CD4-positive, alpha-beta T cell (primary cell): ENCODE measurements around the gene FKBP5. TPM values are rescaled to one million over a fixed set of nuclear protein-coding genes. Genes with fewer than 3 reads are reported as not detected.
A peak's percentile ranks its signal among the peaks of the same experiment; 100 is the strongest.

Source experiments
- ATAC-seq: fragments of 200-7000 bp; cut with Tn5 transposase; one replicate; pipeline ENCODE4 v1.10.0; 2022; ENCODE audit warnings: mild to moderate bottlenecking; ENCODE audit not compliant: poor library complexity
- CTCF ChIA-PET: fragments of 350-600 bp; sonication (Branson Sonifier 250); formaldehyde crosslinking; loops from one replicate; lab custom pipeline; 2021; ENCODE audit warnings: antibody characterized with exemption, inconsistent platforms; lab: Charles Lee
- POLR2A ChIA-PET: fragments of 350-600 bp; sonication (Branson Sonifier 250); formaldehyde crosslinking; loops from one replicate; lab custom pipeline; 2021; ENCODE audit warnings: antibody characterized with exemption, inconsistent platforms; lab: Charles Lee
- DNase-seq, 14 experiments: peaks; one replicate each; pipeline ENCODE4 v3.0.0-alpha.2; 2013 to 2020; ENCODE audit warnings: mixed read lengths in 2 of 14
- H3K27ac ChIP-seq, 2 donors: one replicate each; pipeline versions ENCODE4 v1.5.1 to v1.7.0; 2013; ENCODE audit warnings: low read length in 2 of 2, low read depth in 1 of 2, mild to moderate bottlenecking in 1 of 2
- H3K27me3 ChIP-seq, 2 experiments: 1 replicate in 1 of 2; 2 replicates in 1 of 2; pipeline versions ENCODE4 v1.6.1 to v1.7.0; 2013; ENCODE audit warnings: low read length in 2 of 2, control low read depth in 1 of 2, mild to moderate bottlenecking in 1 of 2, moderate library complexity in 1 of 2; ENCODE audit not compliant: insufficient read depth in 2 of 2, control insufficient read depth in 1 of 2
- H3K36me3 ChIP-seq: one replicate; pipeline ENCODE4 v1.6.1; 2013; ENCODE audit warnings: low read length, control low read depth; ENCODE audit not compliant: insufficient read depth
- H3K4me1 ChIP-seq: one replicate; pipeline ENCODE4 v1.6.1; 2013; ENCODE audit warnings: low read length, control low read depth; ENCODE audit not compliant: insufficient read depth
- H3K4me3 ChIP-seq: one replicate; pipeline ENCODE4 v1.5.1; 2013; ENCODE audit warnings: mild to moderate bottlenecking, low read length, moderate library complexity
- H3K9me3 ChIP-seq, 2 experiments: 1 replicate in 1 of 2; 2 replicates in 1 of 2; pipeline versions ENCODE4 v1.6.1 to v1.7.0; 2013; ENCODE audit warnings: low read length in 2 of 2, mild to moderate bottlenecking in 2 of 2, control low read depth in 1 of 2, moderate library complexity in 1 of 2; ENCODE audit not compliant: control insufficient read depth in 1 of 2, insufficient read depth in 1 of 2
- H3K27ac Mint-ChIP-seq: one replicate; pipeline ENCODE4 v1.8.0; 2020; ENCODE audit warnings: mixed read lengths
- H3K27me3 Mint-ChIP-seq: one replicate; pipeline ENCODE4 v1.8.0; 2021; ENCODE audit warnings: mixed read lengths
- H3K36me3 Mint-ChIP-seq: one replicate; pipeline ENCODE4 v1.8.0; 2021; ENCODE audit warnings: low read depth, mixed read lengths
- H3K4me1 Mint-ChIP-seq: one replicate; pipeline ENCODE4 v1.8.0; 2021; ENCODE audit warnings: low read depth, mixed read lengths
- H3K4me3 Mint-ChIP-seq: one replicate; pipeline ENCODE4 v1.8.0; 2020; ENCODE audit warnings: mild to moderate bottlenecking, mixed read lengths
- H3K9me3 Mint-ChIP-seq: one replicate; pipeline ENCODE4 v1.8.0; 2020; ENCODE audit warnings: mixed read lengths
- CTCF ChIP-seq: fragments of 200-600 bp; IDR thresholded peaks from one replicate; pipeline ENCODE4 v1.8.0; 2022; ENCODE audit warnings: antibody characterized with exemption, mild to moderate bottlenecking
- intact Hi-C, 2 experiments: fragments of 100-400 bp; cut with DNase I in 1 of 2; cut with micrococcal nuclease in 1 of 2; formaldehyde crosslinking; loops; one replicate each; pipeline versions ENCODE4 v1.15.1 to v1.9.0; 2023 to 2025; cut with DNase I, micrococcal nuclease
- total RNA-seq, 174 experiments: library from RNA in 2 of 174; stranded (reverse) in 2 of 174; gene quantifications; one replicate each; pipeline ENCODE4 v1.2.3 and lab custom pipeline; 2021 to 2026

The FKBP5 gene
- total RNA-seq, 2 experiments from 2014 or later, result 72.6 to 75.9 TPM

- Mint-ChIP-seq H3K4me3 (no peak overlapping the region), H3K36me3 (peaks cover 97% of the 10 kb centered on the region), H3K27me3 (no peaks in the 10 kb centered on the region), H3K4me1 (peaks cover 93% of the 10 kb centered on the region), H3K27ac (peak overlapping the region; percentile 85), H3K9me3 (no peaks in the 10 kb centered on the region)
- DNase-seq (no peak), ATAC-seq (no peak)
- no peaks in the 10 kb centered on the region for H3K9me3 ChIP-seq
- H3K4me1 ChIP-seq, result peaks cover 72% of the 10 kb centered on the region
- ChIA-PET POLR2A (interaction anchor here (0.7 to 10.4 kb wide), 13 partner anchors 11 to 146 kb away, joined by 3 to 181 read pairs (median 5); partner anchors contain the start of gene ARMC12), CTCF (interaction anchor here (0.9 to 6.6 kb wide), 7 partner anchors 10 to 146 kb away, joined by 3 to 65 read pairs (median 8); partner anchors contain the start of gene ARMC12)
- TF ChIP-seq CTCF, result no peak
- H3K4me3 ChIP-seq, result no peak overlapping the region
- H3K27me3 ChIP-seq, result no peaks in the 10 kb centered on the region
- peaks cover 73% of the 10 kb centered on the region for H3K36me3 ChIP-seq
- intact Hi-C loops, result no loop called here
- H3K27ac ChIP-seq, result no peak overlapping the region
Measured at GRCh38 chr6:35590622-35591066, 98.1 kb downstream of the FKBP5 start.

- H3K9me3 Mint-ChIP-seq, result no peaks in the 10 kb centered on the region
- Histone ChIP-seq H3K27me3 (no peaks in the 10 kb centered on the region), H3K4me3 (no peak overlapping the region), H3K4me1 (peaks cover 65% of the 10 kb centered on the region), H3K9me3 (no peaks in the 10 kb centered on the region), H3K27ac (peak overlapping the region in 1 of 2 donors; percentile 1), H3K36me3 (peaks cover 68% of the 10 kb centered on the region)
- H3K4me1 Mint-ChIP-seq, result peaks cover 93% of the 10 kb centered on the region
- ChIA-PET POLR2A (interaction anchor here (0.8 to 10.4 kb wide), 5 partner anchors 12 to 60 kb away, joined by 3 to 181 read pairs (median 3); no protein-coding TSS in a partner anchor), CTCF (interaction anchor here (0.9 to 6.6 kb wide), 3 partner anchors 35 to 147 kb away, joined by 3 to 65 read pairs (median 39); partner anchors contain the start of gene ARMC12)
- peak overlapping the region; percentile 85 for H3K27ac Mint-ChIP-seq
- DNase-seq, result no peak
- intact Hi-C loops, result loop anchor here in 1 of 2 experiments (5.0 kb wide), 1 partner anchor 92 kb away; no protein-coding TSS in a partner anchor
- ATAC-seq, result no peak
- H3K27me3 Mint-ChIP-seq, result no peaks in the 10 kb centered on the region
- H3K36me3 Mint-ChIP-seq, result peaks cover 96% of the 10 kb centered on the region
- TF ChIP-seq CTCF, result no peak
- H3K4me3 Mint-ChIP-seq, result peak overlapping the region; percentile 16
Measured at GRCh38 chr6:35589904-35590303, 98.8 kb downstream of the FKBP5 start.

GRCh38 chr6:35589201-35589739 is 99.4 kb downstream of the FKBP5 start:
- Histone ChIP-seq H3K4me1 (peaks cover 62% of the 10 kb centered on the region), H3K27ac (no peak overlapping the region), H3K4me3 (no peak overlapping the region), H3K9me3 (no peaks in the 10 kb centered on the region), H3K27me3 (no peaks in the 10 kb centered on the region), H3K36me3 (peaks cover 64% of the 10 kb centered on the region)
- CTCF ChIA-PET, result interaction anchor here (5.9 to 6.6 kb wide), 2 partner anchors 36 to 148 kb away, joined by 39 to 65 read pairs; partner anchors contain the start of gene ARMC12
- peaks cover 93% of the 10 kb centered on the region for H3K4me1 Mint-ChIP-seq
- POLR2A ChIA-PET, result interaction anchor here (1.3 to 10.4 kb wide), 3 partner anchors 12 to 35 kb away, joined by 3 to 181 read pairs (median 61); no protein-coding TSS in a partner anchor
- H3K4me3 Mint-ChIP-seq, result no peak overlapping the region
- no peak for TF ChIP-seq CTCF
- H3K36me3 Mint-ChIP-seq, result peaks cover 96% of the 10 kb centered on the region
- ATAC-seq, result no peak
- DNase-seq, result no peak
- no peaks in the 10 kb centered on the region for H3K27me3 Mint-ChIP-seq
- peak overlapping the region; percentile 85 for H3K27ac Mint-ChIP-seq
- no peaks in the 10 kb centered on the region for H3K9me3 Mint-ChIP-seq
- intact Hi-C loops, result loop anchor here in 1 of 2 experiments (5.0 kb wide), 1 partner anchor 93 kb away; no protein-coding TSS in a partner anchor
